ENCODE data around the gene RAP2A. TPM values are rescaled to one million over a fixed set of nuclear protein-coding genes. Genes with fewer than 3 reads are reported as not detected.

The RAP2A gene
- total RNA-seq, result 32.1 and 38.2 TPM in 2 replicates

- DNase-seq (ENCODE audit: low read depth), result peak; percentile 72
Observed at GRCh38 chr13:97433727-97434396, at the start of gene RAP2A. TSS of gene RAP2A (plus strand) at chr13:97434169. CDS start at chr13:97434471, 302 bp downstream.

- no peak for DNase-seq (ENCODE audit: low read depth)
Observed at GRCh38 chr13:97384371-97384770, 49.6 kb upstream of the RAP2A start.

DNA sequence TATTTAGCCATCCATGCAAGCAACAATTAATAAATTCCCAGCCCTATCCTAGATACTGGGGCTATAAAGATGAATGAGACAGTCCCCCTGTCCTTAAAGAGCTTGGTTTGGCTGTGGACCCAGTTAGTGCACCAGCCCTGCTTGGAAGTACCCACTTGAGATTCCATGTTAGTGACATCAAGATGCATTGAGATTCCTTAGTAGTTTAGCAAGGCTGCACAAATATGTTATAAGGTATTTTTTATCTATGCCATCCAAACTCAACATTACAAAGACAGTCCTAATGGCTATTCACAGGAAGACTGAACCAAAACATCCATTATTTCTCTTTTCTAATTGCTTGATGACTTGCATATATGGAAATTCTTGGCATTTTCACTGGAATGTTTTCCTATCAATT is 48.8 kb upstream of the RAP2A start:
- no peak for DNase-seq (ENCODE audit: low read depth)

- DNase-seq (ENCODE audit: low read depth), result no peak
Observed at GRCh38 chr13:97385854-97386253, 48.1 kb upstream of the RAP2A start.

GRCh38 chr13:97386801-97387484 is 47.0 kb upstream of the RAP2A start:
- DNase-seq (ENCODE audit: low read depth), result no peak

DNA sequence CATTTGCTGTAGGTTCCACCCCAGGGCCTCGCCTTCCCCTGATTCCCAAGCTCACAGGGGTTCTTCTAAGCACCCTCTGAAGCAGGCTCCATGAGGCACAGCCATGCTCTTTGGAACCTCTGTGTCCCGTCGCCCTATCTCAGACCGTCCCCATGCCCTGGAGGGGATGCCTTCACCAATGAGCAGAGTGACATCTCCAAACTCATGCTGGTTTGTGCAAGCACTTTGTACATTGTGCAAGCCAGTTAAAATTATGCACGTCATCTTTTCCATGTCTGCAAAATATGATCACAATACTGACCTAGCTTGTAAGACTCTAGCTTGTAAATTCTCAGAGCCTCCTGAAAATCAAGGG is 46.5 kb upstream of the RAP2A start:
- DNase-seq (ENCODE audit: low read depth), result no peak

DNA sequence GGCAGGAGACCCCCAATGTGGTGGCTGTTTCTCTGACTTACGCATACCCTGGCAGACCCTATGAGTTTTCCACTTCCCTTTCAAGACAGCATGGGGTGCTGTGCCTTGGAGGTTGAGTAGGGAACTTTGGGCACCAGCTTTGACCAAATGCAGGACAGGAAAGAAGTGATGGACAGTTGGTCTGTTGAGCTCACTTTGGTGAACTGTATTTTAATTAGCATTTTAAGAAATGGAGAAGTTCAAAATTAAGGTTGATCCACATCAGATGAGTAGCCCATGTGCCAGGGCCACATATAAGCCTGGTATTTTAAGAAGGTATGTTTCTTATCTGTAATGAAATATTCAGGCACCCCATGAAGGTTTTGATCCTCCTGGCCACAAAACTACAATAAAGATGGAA is 46.1 kb upstream of the RAP2A start:
- no peak for DNase-seq (ENCODE audit: low read depth)

DNA sequence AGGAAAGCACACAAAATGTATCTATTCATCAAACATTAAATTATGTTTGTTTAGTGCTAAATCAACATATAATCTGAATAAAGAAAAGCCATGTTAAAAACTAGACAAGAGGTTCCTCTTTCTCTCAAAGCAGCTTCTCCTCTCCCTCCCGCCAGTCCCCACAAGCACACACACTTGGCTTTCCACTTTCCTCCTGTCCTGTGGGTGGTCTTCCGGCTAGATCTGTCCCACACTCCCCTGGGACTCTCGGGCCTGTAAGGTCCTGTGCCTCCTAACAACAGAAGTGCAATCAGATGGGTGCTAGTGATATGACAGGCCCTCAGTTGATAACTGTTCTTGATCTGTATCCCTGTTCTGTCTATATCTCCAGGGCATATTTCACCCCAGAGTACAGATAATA is 45.6 kb upstream of the RAP2A start:
- DNase-seq (ENCODE audit: low read depth), result no peak

DNA sequence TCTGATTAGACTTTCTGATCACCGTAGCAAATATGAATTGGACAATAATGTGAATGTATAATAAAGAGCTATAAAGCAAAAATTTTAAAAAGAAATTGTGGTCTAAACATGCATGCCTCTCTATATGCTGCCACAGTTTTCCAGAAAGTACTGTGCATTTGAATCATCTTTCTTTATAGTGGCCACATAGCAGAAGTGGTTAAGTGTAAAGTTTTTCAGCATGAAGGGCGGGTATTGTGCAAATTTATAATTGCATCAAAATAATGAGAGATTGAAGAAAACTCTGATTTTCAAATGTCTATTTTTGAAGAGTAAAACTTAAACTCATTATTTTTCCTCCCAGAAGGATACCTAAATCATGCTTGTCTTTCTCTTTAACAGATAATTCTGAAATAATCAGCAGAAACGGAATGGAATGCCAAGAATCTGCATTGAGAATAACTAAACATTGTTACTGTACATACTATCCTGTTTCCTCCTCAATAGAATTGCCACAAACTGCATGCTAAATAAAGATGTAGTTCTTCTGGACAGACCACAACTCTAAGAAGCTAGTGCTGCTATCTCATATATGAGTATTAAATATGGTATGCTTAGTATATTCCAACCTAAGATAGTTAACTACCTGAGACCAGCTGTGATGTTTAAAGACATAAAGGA is 42.9 kb upstream of the RAP2A start:
- no peak for DNase-seq (ENCODE audit: low read depth)

GRCh38 chr13:97392020-97392419 is 41.9 kb upstream of the RAP2A start:
- DNase-seq (ENCODE audit: low read depth), result no peak

DNA sequence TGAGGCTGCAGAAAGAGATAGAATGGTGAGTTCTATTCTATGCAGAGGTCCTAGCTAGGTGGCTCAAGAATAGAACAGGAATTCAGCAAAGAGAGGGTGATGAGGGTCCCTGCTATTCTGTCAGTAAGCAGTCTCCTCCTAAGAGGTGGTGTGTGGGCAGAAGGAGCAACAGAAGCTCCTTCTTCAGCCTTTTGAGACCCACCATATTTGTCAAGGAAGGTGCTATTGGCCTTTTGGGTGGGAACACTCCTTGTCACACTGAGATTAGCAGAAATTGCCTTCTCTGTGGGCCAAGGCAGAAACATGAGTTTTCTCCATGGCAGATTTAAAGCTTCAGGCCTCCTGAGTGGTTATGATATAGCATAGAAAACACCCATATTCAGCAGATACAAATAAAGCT is 39.4 kb upstream of the RAP2A start:
- no peak for DNase-seq (ENCODE audit: low read depth)

- DNase-seq (ENCODE audit: low read depth), result peak; percentile 4
Observed at GRCh38 chr13:97395447-97396136, 38.4 kb upstream of the RAP2A start.

DNA sequence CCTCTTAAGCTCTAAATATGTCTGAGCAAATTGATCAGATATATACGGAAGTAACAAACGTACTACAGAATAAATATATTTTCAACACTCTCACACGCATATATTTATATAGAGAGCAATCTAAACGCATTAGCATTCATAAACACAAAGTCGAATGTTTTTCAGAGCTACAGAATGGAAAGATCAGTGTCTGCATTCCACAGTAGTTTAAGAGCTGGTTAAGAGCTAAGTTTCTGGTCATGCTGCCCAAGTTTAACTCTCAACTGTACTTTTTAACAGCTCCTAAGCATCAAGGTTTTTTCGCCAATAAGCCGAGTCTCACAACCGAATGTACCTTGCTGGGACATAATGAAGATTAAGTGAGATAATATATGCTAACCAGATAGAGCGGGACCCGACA is 36.7 kb upstream of the RAP2A start:
- no peak for DNase-seq (ENCODE audit: low read depth)

DNA sequence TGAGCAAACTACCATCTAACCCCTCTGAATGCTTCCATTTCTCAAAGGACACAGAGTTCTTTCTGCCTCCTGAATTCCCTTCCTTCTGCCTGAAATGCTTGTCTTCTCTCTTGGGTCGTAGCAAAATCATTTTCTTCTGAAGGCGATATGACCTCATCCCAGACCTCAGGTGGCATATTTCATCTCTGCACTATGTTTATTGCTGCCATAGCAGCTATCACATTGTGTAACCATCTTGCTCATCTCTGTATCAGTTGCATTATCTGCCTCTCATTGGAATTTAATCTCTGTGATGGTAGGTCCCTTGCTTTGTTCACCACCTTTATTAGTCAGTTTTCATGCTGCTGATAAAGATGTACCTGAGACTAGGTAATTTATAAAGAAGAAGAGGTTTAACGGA is 32.5 kb upstream of the RAP2A start:
- DNase-seq (ENCODE audit: low read depth), result no peak

GRCh38 chr13:97403893-97404750 is 29.8 kb upstream of the RAP2A start:
- DNase-seq (ENCODE audit: low read depth), result peak; percentile 34

GRCh38 chr13:97407540-97407939 is 26.4 kb upstream of the RAP2A start:
- no peak for DNase-seq (ENCODE audit: low read depth)

DNA sequence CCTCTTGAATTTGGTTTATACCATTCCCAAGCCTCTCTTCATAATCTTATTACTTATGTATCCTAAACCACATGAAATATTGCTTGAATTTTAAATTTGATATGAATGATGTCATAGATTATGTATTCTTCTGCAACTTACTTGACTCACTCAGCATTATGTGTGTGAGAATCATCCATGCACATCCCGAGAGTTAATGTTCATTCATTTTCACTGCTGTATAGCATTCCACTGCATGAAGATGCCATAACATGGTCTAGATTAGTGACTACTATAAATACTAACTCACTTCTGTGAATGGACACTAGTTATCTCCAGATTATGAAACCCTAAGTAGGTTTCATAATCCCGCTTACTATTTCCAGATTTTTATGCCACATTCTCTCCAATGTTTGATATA is 25.0 kb upstream of the RAP2A start:
- no peak for DNase-seq (ENCODE audit: low read depth)

GRCh38 chr13:97411984-97412383 is 22.0 kb upstream of the RAP2A start:
- DNase-seq (ENCODE audit: low read depth), result no peak

DNA sequence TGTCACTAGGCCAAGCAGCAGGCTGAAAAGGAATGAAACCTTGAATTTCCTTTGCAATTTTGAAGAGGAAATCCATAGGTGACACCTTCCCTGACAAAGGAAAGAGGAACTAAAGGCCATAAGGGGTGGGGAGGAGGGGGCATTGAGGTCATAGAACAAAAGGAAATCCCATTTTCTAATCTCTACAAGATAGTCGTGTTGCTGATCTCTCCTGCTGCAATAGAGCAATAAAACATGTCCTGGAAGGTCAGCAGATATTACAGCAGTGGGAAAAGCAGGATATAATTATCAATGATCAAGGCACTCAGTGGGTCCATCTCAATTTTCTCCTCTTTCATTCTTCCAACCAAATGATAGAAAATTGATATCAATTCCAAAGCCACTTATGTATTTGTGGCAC is 20.3 kb upstream of the RAP2A start:
- DNase-seq (ENCODE audit: low read depth), result no peak

DNA sequence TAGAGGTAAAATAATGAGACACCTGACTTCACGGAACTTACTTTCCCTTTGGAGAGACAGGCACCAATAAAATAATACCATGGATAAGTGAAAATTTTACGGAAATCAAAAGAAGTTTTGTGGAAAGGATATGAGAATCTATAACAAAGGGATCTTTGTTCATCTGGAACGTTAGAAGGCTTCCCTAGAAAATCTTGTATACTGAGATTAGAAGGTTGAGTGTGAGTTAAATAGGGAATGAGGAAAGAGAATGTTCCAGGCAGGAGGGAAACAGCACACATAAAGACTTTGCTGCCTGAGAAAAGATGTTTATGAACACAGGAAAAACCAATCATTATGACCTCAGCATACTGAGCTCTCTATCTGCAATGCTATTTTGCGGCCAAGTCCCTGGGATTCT is 19.6 kb upstream of the RAP2A start:
- no peak for DNase-seq (ENCODE audit: low read depth)

DNA sequence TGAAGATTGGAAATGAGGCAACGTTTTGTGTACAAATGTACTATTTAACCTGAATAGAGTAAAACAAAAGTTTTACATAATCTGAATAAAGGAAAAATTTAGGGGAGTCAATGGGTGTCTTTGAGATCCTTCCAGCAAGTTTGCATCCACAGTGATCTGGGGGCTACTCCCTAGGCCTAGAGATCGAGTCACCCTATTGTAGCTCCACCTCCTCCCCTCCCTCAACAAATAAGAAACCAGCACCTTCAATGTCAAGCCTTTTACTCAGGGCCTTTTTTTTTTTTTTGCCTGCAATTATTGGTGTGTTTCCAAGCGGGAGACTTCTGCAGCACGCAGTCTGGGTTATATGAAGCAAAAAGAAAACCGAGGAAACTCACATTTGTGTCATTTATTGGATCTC is 16.3 kb upstream of the RAP2A start:
- DNase-seq (ENCODE audit: low read depth), result no peak
